A549 (cell line): ENCODE measurements around the gene EFCAB7.

Experiments used
- BHLHE40 ChIP-seq: IDR thresholded peaks from 2 replicates; pipeline ENCODE4 v1.6.1; 2012; ENCODE audit warnings: low read depth, low read length, inconsistent platforms
- CEBPB ChIP-seq, 2 experiments: fragments of >200 bp in 1 of 2; sonication (Bioruptor Twin) in 1 of 2; formaldehyde crosslinking in 1 of 2; IDR thresholded peaks; 2 replicates each; pipeline ENCODE4 v1.6.1; 2012 to 2016
- CHD4 ChIP-seq: fragments of 200-600 bp; sonication (generic); IDR thresholded peaks from 2 replicates; pipeline ENCODE4 v1.6.1; 2016; ENCODE audit warnings: antibody characterized with exemption, mild to moderate bottlenecking, borderline replicate concordance
- EP300 ChIP-seq, 2 experiments: fragments of >200 bp; sonication (Bioruptor Twin); formaldehyde crosslinking; IDR thresholded peaks; 2 replicates in 1 of 2; 3 replicates in 1 of 2; pipeline ENCODE4 v1.6.1; 2016 to 2017
- ESRRA ChIP-seq: fragments of 150-350 bp; IDR thresholded peaks from 2 replicates; pipeline ENCODE4 v1.6.1; 2014; ENCODE audit warnings: mild to moderate bottlenecking, low read length, borderline replicate concordance
- KDM1A ChIP-seq: fragments of 200-600 bp; sonication (generic); IDR thresholded peaks from 2 replicates; pipeline ENCODE4 v1.6.1; 2016; ENCODE audit warnings: low read depth, mild to moderate bottlenecking
- MAX ChIP-seq: IDR thresholded peaks from 2 replicates; pipeline ENCODE4 v1.6.1; 2012
- POLR2A ChIP-seq: IDR thresholded peaks from 2 replicates; pipeline ENCODE4 v1.6.1; 2012; ENCODE audit warnings: mild to moderate bottlenecking, low read length
- SMC3 ChIP-seq: fragments of >200 bp; sonication (Bioruptor Twin); formaldehyde crosslinking; IDR thresholded peaks from 3 replicates; pipeline ENCODE4 v1.6.1; 2018; ENCODE audit warnings: inconsistent platforms
- ZC3H11A ChIP-seq: fragments of 450-650 bp; IDR thresholded peaks from 2 replicates; pipeline ENCODE4 v1.6.1; 2014; ENCODE audit warnings: antibody characterized with exemption, mild to moderate bottlenecking
- TF ChIP-seq, protein P1 (sequence below): fragments of >200 bp; sonication (Bioruptor Twin); formaldehyde crosslinking; IDR thresholded peaks from 3 replicates; pipeline ENCODE4 v1.5.1; 2016

DNA sequence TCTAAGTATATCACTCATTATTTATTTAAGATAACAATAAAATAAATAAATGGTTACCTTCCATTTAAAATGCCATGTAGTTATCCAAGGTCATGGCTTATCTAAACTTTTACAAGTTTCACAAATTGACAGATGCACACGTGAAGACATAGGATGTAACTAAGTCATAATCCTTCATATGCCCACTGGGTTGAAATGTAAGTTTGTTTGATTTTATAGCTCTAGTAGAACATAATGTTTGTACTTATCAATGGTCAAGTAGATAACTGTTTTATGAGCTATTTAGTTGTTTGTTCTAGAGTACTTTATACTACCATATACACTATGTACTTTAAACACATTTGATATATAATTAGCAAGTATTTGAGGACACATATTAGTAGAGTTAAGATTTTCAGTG lies 43.3 kb upstream of the EFCAB7 start:
- TF ChIP-seq, protein P1, sequence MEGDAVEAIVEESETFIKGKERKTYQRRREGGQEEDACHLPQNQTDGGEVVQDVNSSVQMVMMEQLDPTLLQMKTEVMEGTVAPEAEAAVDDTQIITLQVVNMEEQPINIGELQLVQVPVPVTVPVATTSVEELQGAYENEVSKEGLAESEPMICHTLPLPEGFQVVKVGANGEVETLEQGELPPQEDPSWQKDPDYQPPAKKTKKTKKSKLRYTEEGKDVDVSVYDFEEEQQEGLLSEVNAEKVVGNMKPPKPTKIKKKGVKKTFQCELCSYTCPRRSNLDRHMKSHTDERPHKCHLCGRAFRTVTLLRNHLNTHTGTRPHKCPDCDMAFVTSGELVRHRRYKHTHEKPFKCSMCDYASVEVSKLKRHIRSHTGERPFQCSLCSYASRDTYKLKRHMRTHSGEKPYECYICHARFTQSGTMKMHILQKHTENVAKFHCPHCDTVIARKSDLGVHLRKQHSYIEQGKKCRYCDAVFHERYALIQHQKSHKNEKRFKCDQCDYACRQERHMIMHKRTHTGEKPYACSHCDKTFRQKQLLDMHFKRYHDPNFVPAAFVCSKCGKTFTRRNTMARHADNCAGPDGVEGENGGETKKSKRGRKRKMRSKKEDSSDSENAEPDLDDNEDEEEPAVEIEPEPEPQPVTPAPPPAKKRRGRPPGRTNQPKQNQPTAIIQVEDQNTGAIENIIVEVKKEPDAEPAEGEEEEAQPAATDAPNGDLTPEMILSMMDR = no peak
- TF ChIP-seq POLR2A = no peak
- TF ChIP-seq BHLHE40 = no peak
- no peak for TF ChIP-seq EP300 (IDR thresholded peaks at IDR 0.05)
- no peak for TF ChIP-seq MAX
- TF ChIP-seq ESRRA = no peak
- no peak for TF ChIP-seq SMC3
- TF ChIP-seq ZC3H11A = no peak
- TF ChIP-seq CEBPB (IDR thresholded peaks at IDR 0.05) = no peak
- TF ChIP-seq CHD4 = no peak
- no peak for TF ChIP-seq KDM1A
